ENCODE measurements around the gene PRCC.

DNA sequence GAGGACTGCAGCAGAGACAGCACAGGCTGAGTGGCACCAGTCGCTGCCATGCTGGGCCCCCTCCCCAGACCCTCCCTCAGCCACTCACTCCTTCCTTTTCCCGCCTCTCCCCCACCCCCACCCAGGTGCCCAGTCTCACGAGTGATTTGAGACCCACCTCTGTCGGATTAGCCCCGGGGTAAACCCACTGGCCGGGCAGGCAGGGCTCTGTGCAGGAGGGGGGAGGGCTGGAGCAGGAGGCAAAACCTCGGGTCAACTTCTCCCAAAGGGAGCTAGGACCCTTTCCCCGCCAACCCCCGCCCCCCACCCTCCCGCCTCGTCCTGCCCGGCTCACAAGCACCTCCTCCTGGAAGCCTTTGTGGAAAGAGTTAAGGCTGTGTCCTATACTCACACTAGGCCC lies 23.0 kb upstream of the PRCC start:
- TF ChIP-seq, protein P1, sequence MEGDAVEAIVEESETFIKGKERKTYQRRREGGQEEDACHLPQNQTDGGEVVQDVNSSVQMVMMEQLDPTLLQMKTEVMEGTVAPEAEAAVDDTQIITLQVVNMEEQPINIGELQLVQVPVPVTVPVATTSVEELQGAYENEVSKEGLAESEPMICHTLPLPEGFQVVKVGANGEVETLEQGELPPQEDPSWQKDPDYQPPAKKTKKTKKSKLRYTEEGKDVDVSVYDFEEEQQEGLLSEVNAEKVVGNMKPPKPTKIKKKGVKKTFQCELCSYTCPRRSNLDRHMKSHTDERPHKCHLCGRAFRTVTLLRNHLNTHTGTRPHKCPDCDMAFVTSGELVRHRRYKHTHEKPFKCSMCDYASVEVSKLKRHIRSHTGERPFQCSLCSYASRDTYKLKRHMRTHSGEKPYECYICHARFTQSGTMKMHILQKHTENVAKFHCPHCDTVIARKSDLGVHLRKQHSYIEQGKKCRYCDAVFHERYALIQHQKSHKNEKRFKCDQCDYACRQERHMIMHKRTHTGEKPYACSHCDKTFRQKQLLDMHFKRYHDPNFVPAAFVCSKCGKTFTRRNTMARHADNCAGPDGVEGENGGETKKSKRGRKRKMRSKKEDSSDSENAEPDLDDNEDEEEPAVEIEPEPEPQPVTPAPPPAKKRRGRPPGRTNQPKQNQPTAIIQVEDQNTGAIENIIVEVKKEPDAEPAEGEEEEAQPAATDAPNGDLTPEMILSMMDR (IDR thresholded peaks at IDR 0.05), result no peak
- TF ChIP-seq POLR2A (IDR thresholded peaks at IDR 0.05), result no peak

Data from uterus (tissue), 2 donors.